GM06990 (cell line): ENCODE measurements around the gene RNF112.

ENCODE experiments used
- DNase-seq: peaks from one replicate; pipeline ENCODE4 v3.0.0-alpha.2; 2011; ENCODE audit not compliant: insufficient read length; ENCODE audit errors: extremely low read depth
- H3K27me3 ChIP-seq: replicated peaks from 2 replicates; pipeline ENCODE4 v1.6.0; 2011; ENCODE audit warnings: low read length; ENCODE audit not compliant: control insufficient read depth, insufficient read depth
- H3K36me3 ChIP-seq: 2 replicates; pipeline ENCODE4 v1.5.1; 2011; ENCODE audit warnings: low read length; ENCODE audit not compliant: control insufficient read depth, insufficient read depth
- H3K4me3 ChIP-seq: replicated peaks from 2 replicates; pipeline ENCODE4 v1.5.1; 2011; ENCODE audit warnings: low read depth, mild to moderate bottlenecking, control low read depth, low read length
- CTCF ChIP-seq: IDR thresholded peaks from 2 replicates; pipeline ENCODE4 v1.5.1; 2011; ENCODE audit warnings: low read length, control low read depth, mild to moderate bottlenecking, inconsistent platforms; ENCODE audit not compliant: insufficient read depth, poor library complexity, severe bottlenecking

Gene RNF112

DNA sequence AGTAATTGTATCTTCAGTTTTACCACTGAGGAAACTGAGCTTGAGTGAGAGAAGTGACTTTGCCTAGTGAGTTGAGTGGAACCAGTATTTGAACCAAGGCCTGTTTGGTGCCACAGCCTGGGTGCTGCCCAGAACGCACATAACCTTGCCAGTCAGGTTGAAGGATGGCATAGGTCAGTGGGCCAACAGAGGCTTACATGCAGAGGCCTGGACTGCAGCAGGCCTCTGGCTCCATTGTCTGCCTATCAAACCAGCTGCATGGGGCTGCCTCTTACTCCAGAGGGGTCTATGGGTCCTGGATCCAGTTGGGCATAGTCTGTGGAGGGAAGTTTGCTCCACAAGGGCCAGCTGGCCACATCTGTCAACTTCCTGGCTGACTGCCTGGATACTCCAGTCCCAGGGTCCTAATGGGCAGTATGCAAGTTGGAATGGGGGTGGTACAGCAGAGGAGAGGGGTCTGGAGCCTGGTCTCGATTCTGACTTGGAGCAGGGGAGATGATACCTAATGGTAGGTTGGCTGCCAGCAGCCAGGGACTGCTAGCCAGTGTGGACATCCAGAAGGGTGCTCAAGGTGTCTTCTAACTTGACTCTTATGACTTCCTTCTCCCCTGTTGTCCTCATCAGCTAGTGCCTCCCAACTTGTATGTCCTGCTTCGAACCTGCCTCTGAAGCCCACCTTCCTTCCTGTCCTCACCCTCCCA, 11.1 kb upstream of the RNF112 start:
- Histone ChIP-seq H3K36me3 (no peaks in the 10 kb centered on the region), H3K27me3 (peaks cover 1% of the 10 kb centered on the region; the same call in 1 of the 2 replicates), H3K4me3 (no peak overlapping the region)
- TF ChIP-seq CTCF: no peak
- DNase-seq: no peak

DNA sequence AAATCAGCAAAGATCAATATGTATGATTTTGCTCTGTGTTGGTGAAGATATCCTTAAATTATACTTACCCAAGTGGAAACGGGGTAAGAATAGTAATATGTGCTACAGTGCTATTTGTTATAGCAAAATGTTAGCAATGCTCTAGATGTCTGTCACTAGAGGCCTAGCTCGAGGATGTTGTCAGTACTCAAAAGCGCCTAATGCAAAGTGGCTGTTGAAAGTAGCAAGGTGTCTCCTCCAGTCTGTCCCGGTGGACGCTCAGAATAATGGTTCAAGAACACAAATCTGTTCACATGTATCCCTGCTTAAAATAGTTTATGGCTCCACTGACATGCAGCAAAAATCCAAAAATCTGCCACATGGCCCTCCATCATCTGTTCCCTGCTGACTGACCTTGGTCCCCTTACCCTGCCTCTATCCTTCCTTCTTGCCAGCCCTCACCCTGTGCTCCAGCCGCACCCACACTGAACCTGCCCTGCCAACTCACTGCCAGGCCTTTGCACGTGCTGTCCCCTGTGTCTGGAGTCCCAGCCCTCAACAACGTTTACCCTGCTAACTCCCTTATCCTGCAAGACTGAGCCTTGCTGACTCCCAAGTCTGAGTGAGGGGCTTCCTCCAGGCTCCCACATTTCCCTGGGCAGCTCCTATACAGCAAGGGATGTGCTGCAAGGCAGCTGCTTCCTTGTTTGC, 9.6 kb upstream of the RNF112 start:
- TF ChIP-seq CTCF: no peak
- DNase-seq: no peak
- Histone ChIP-seq H3K27me3 (peaks cover 1% of the 10 kb centered on the region; the same call in 1 of the 2 replicates), H3K4me3 (no peak overlapping the region), H3K36me3 (no peaks in the 10 kb centered on the region)

DNA sequence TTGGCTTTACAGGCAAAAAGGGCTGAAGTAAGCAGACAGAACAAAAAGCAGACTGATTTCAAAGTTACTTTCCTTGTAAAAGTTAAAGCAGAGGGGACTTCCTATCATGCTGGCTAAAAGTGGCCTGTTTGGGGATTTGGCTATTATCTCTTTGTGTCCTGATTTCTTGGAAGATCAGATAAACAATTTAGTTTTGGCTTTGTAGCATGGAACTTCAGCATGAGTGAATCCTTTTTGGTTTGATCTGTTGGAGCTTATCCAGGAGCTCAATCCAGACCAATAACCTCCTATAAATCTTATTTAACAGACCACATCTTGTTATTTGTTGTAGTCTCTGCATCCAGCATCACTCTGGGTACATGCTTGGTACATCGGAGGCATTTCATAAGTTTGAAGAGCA, 8.9 kb upstream of the RNF112 start:
- H3K4me3 ChIP-seq: no peak overlapping the region

GRCh38 chr17:19403021-19403420, 8.0 kb upstream of the RNF112 start:
- DNase-seq: no peak
- Histone ChIP-seq H3K36me3 (no peaks in the 10 kb centered on the region), H3K27me3 (peaks cover 1% of the 10 kb centered on the region; the same call in 1 of the 2 replicates), H3K4me3 (no peak overlapping the region)
- no peak for TF ChIP-seq CTCF

More for the DNA sequence above, 8.9 kb upstream of the RNF112 start:
- H3K36me3 ChIP-seq: no peaks in the 10 kb centered on the region
- no peak for TF ChIP-seq CTCF
- no peak for DNase-seq
- peaks cover 1% of the 10 kb centered on the region; the same call in 1 of the 2 replicates for H3K27me3 ChIP-seq

DNA sequence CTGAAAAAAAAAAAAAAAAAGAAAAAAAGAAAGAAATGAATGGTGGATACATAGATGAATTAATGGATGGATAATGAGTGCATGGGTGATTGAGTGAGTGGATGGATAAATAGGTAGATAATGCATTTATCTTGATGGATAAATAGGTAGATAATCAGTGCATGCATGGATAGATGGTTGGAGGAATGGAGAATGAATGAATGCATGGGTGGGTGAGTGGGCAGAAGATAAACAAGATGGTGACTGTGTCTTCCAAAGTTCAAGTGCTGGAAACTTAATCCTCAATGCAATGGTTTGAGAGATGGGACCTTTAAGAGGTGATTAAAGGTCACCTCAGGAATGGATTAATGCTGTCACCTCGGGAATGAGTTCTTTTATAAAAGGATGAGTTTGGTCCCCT, 6.8 kb upstream of the RNF112 start:
- no peak overlapping the region for H3K4me3 ChIP-seq
- H3K36me3 ChIP-seq: no peaks in the 10 kb centered on the region
- peaks cover 1% of the 10 kb centered on the region; the same call in 1 of the 2 replicates for H3K27me3 ChIP-seq
- no peak for DNase-seq
- TF ChIP-seq CTCF: no peak
